Testis (tissue), 2 donors: ENCODE data around the gene RHBDF1.

Source experiments
- POLR2A ChIP-seq: fragments of 450-650 bp; IDR thresholded peaks from one replicate; pipeline ENCODE4 v1.6.1; 2017; ENCODE audit warnings: antibody characterized with exemption, mild to moderate bottlenecking, moderate library complexity
- TF ChIP-seq, protein P1 (sequence below), 3 experiments: fragments of 450-650 bp in 2 of 3; fragments of 200-600 bp in 1 of 3; sonication (generic) in 1 of 3; IDR thresholded peaks; one replicate each; pipeline ENCODE4 v1.5.1; 2016 to 2019; ENCODE audit warnings: antibody characterized with exemption in 3 of 3, mild to moderate bottlenecking in 2 of 3, moderate library complexity in 1 of 3

DNA sequence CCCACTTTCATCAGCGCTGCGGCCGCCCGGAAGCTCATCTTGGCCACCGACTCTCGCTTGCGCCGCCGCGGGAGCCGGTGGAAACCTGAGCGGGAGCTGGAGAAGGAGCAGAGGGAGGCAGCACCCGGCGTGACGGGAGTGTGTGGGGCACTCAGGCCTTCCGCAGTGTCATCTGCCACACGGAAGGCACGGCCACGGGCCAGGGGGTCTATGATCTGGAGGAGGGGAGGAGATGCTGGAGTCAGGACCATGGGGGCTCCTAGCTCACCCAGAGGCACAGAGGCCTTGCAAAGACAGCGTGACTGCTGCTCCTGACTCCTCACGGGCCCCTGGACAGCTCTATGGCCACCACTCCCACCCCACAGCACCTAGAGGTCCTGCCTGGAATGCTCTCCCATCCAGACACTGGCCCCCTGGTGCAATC, 9.5 kb downstream of the RHBDF1 start:
- TF ChIP-seq, protein P1, sequence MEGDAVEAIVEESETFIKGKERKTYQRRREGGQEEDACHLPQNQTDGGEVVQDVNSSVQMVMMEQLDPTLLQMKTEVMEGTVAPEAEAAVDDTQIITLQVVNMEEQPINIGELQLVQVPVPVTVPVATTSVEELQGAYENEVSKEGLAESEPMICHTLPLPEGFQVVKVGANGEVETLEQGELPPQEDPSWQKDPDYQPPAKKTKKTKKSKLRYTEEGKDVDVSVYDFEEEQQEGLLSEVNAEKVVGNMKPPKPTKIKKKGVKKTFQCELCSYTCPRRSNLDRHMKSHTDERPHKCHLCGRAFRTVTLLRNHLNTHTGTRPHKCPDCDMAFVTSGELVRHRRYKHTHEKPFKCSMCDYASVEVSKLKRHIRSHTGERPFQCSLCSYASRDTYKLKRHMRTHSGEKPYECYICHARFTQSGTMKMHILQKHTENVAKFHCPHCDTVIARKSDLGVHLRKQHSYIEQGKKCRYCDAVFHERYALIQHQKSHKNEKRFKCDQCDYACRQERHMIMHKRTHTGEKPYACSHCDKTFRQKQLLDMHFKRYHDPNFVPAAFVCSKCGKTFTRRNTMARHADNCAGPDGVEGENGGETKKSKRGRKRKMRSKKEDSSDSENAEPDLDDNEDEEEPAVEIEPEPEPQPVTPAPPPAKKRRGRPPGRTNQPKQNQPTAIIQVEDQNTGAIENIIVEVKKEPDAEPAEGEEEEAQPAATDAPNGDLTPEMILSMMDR (IDR thresholded peaks at IDR 0.05), result no peak
- no peak for TF ChIP-seq POLR2A
